Mesothelial cell of epicardium (in vitro differentiated cells): ENCODE measurements around the gene BBS9. TPM values are rescaled to one million over a fixed set of nuclear protein-coding genes. Genes with fewer than 3 reads are reported as not detected.

ENCODE experiments used
- DNase-seq, 2 experiments: peaks; one replicate each; pipeline ENCODE4 v3.0.0; 2021; ENCODE audit warnings: low spot score in 2 of 2; ENCODE audit not compliant: unreplicated experiment in 2 of 2
- H3K27ac Mint-ChIP-seq: 2 replicates; pipeline ENCODE4 v1.8.0; 2021; ENCODE audit warnings: mixed read lengths
- H3K27me3 Mint-ChIP-seq: 2 replicates; pipeline ENCODE4 v1.8.0; 2021; ENCODE audit warnings: low read depth, mixed read lengths
- H3K36me3 Mint-ChIP-seq: 2 replicates; pipeline ENCODE4 v1.8.0; 2021; ENCODE audit warnings: mixed read lengths
- H3K4me1 Mint-ChIP-seq: 2 replicates; pipeline ENCODE4 v1.8.0; 2021; ENCODE audit warnings: mixed read lengths
- H3K4me3 Mint-ChIP-seq: 2 replicates; pipeline ENCODE4 v1.8.0; 2021; ENCODE audit warnings: mild to moderate bottlenecking, moderate library complexity, mixed read lengths
- H3K9me3 Mint-ChIP-seq: 2 replicates; pipeline ENCODE4 v1.8.0; 2021; ENCODE audit warnings: mixed read lengths
- total RNA-seq: library from RNA; stranded (reverse); gene quantifications from 3 replicates; pipeline ENCODE4 v1.2.1, GENCODE V29; 2021
- TF ChIP-seq, protein P1 (sequence below): fragments of 200-600 bp; sonication (generic); IDR thresholded peaks from one replicate; pipeline ENCODE4 v1.5.0; 2021; ENCODE audit warnings: antibody characterized with exemption; ENCODE audit not compliant: unreplicated experiment

The BBS9 gene
- total RNA-seq, 1 donor from 2014 or later, result 26.9 TPM

DNA sequence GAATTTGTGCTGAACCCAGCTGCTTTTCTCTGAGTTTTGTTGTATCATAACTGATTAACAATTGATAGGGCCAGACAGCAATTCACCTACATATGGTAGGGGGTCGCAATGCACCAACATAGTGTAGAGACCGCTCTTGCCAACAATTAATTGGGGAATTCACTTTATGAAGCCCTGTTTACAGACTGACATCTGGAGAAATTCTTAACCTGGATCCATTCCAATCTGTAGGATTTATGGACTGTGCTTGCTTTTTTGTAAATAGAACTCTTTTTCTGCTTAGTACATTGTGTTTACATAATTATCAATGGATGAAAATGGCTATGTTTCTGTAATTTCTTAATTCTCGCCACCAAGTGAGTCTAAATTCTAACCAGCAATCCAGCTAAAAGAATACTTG is 464.2 kb downstream of the BBS9 start:
- TF ChIP-seq, protein P1, sequence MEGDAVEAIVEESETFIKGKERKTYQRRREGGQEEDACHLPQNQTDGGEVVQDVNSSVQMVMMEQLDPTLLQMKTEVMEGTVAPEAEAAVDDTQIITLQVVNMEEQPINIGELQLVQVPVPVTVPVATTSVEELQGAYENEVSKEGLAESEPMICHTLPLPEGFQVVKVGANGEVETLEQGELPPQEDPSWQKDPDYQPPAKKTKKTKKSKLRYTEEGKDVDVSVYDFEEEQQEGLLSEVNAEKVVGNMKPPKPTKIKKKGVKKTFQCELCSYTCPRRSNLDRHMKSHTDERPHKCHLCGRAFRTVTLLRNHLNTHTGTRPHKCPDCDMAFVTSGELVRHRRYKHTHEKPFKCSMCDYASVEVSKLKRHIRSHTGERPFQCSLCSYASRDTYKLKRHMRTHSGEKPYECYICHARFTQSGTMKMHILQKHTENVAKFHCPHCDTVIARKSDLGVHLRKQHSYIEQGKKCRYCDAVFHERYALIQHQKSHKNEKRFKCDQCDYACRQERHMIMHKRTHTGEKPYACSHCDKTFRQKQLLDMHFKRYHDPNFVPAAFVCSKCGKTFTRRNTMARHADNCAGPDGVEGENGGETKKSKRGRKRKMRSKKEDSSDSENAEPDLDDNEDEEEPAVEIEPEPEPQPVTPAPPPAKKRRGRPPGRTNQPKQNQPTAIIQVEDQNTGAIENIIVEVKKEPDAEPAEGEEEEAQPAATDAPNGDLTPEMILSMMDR, result no peak
- Mint-ChIP-seq H3K36me3 (no peaks in the 10 kb centered on the region), H3K4me3 (no peak overlapping the region), H3K9me3 (no peaks in the 10 kb centered on the region), H3K27ac (peak overlapping the region; percentile 17), H3K27me3 (no peaks in the 10 kb centered on the region), H3K4me1 (peaks cover 37% of the 10 kb centered on the region)
- no peak for DNase-seq

DNA sequence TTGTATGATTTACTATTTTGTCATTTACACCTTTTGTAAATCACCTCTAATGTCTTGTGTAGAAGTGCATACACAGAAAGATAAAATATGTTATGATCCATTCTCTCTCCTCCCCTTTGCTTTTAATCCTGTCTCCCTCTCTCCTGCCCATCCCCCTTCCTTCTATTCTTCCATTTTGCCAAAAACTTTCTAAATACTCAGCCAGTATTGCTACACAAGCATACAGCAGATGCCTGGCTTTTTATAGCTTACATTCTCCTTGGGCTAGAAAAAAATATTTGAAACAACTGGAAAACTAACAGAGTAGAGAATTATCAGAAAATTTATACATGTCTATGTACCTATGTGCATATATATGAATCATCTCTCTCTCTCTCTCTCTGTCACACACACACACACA is 467.3 kb downstream of the BBS9 start:
- Mint-ChIP-seq H3K36me3 (no peaks in the 10 kb centered on the region), H3K27ac (no peak overlapping the region), H3K9me3 (no peaks in the 10 kb centered on the region), H3K4me3 (no peak overlapping the region), H3K4me1 (peaks cover 32% of the 10 kb centered on the region), H3K27me3 (no peaks in the 10 kb centered on the region)
- no peak for DNase-seq
- TF ChIP-seq, protein P1, result no peak

DNA sequence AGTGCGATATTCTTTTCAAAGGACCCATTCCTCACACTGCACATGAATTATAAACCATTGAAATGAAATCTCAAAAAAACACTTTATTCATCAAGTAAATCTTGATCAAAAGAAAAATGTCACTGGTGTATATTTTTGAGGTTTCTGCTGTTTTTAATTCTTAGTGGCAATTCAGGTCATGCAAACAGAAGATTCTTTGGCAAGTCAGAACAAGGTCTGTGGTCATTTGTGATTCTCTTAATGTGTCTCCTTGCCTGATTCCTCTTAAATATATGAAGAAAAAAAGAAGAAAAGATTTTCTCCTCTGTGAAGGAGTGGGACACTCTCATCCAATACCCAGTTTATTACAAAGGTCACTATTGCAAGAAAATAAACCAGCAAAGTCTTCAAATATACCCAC is 467.8 kb downstream of the BBS9 start:
- Mint-ChIP-seq H3K4me1 (peaks cover 32% of the 10 kb centered on the region), H3K9me3 (no peaks in the 10 kb centered on the region), H3K36me3 (no peaks in the 10 kb centered on the region), H3K27me3 (no peaks in the 10 kb centered on the region), H3K27ac (peak overlapping the region; percentile 25), H3K4me3 (no peak overlapping the region)
- TF ChIP-seq, protein P1, result no peak
- DNase-seq, result no peak

DNA sequence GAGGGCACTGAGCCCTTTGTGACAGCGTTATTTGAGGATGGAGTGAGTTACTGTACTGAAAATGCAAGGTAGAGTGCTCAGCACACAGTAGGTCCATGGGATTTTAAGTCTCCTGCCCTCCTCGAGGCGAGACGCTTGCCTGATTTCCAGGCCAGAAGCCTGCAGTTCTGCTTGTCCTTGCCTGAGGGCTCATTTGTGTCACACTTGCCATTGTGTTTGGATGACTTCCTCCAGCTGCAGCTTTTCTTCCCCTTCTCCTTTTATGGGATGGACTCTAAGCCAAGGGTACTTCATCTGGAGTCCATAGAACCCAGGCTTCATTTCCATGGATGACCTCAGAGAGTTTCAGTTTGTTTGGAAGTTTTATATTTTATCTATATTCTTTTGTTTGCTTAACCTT is 471.7 kb downstream of the BBS9 start:
- DNase-seq, result no peak
- Mint-ChIP-seq H3K4me3 (no peak overlapping the region), H3K9me3 (no peaks in the 10 kb centered on the region), H3K4me1 (peaks cover 24% of the 10 kb centered on the region), H3K27me3 (no peaks in the 10 kb centered on the region), H3K27ac (no peak overlapping the region), H3K36me3 (no peaks in the 10 kb centered on the region)
- TF ChIP-seq, protein P1, result no peak

DNA sequence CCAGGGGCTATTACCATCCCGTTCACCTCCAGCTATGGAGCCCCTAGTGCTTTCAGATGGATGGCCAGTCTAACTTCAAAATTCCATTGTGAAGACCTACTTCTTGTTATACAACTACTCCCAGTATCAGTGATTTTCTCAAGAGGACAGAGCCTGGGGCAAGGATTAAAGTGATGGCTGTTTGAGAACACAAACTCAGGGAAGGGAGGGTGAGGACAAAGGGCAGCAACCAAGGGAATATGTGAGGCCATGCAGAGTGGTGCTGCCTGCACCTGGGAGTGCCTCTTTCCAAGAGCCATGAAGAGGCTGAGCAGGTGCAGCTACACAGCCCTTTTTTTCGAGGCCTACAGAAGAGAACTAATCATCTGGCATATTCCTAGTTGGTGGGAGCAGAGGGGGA is 472.5 kb downstream of the BBS9 start:
- Mint-ChIP-seq H3K4me3 (no peak overlapping the region), H3K27me3 (no peaks in the 10 kb centered on the region), H3K27ac (no peak overlapping the region), H3K9me3 (no peaks in the 10 kb centered on the region), H3K36me3 (no peaks in the 10 kb centered on the region), H3K4me1 (peaks cover 20% of the 10 kb centered on the region)
- TF ChIP-seq, protein P1, result no peak
- no peak for DNase-seq

DNA sequence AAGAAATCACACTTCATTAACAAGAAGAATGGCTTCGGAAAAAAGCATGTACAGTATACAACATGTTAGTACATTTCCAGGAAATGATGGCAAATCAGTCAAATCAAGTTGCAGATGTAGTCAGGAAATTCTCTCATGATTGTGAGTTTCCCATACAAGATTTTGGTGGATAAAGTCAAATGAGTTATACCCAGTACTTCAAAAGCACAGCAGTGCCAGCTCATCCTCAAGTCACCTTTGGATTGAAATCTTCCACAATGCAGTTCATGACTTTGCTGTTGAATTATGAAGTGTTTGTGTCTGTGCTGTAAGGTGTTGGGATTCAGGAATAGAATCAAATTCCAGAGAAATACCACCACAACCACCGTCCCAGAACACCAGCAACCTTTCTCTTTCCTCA is 474.7 kb downstream of the BBS9 start:
- Mint-ChIP-seq H3K4me1 (peaks cover 11% of the 10 kb centered on the region), H3K36me3 (peaks cover 5% of the 10 kb centered on the region), H3K4me3 (no peak overlapping the region), H3K27ac (no peak overlapping the region), H3K9me3 (peaks cover 8% of the 10 kb centered on the region), H3K27me3 (no peaks in the 10 kb centered on the region)
- TF ChIP-seq, protein P1, result no peak
- DNase-seq, result no peak
